NK-92 (cell line): Measurements from ENCODE around the gene MBOAT7.

Source experiments
- DNase-seq: peaks from one replicate; lab custom pipeline; 2025; ENCODE audit not compliant: unreplicated experiment; lab: John Stamatoyannopoulos, UW

The MBOAT7 gene

GRCh38 chr19:54165222-54165621, 24.2 kb downstream of the MBOAT7 start:
- no peak for DNase-seq

- no peak for DNase-seq
These were observed 24.9 kb downstream of the MBOAT7 start for GRCh38 chr19:54164369-54165068.

GRCh38 chr19:54162884-54163283, 26.5 kb downstream of the MBOAT7 start:
- DNase-seq: no peak

GRCh38 chr19:54162241-54162805, 27.1 kb downstream of the MBOAT7 start:
- no peak for DNase-seq

GRCh38 chr19:54160854-54161253, 28.5 kb downstream of the MBOAT7 start:
- no peak for DNase-seq

GRCh38 chr19:54160182-54160811, 29.1 kb downstream of the MBOAT7 start:
- no peak for DNase-seq

GRCh38 chr19:54159352-54160181, 29.8 kb downstream of the MBOAT7 start, which contains the start of gene LENG1:
Gene LENG1, minus strand, starts transcription at chr19:54159721. Its CDS starts 26 bp downstream, at chr19:54159695.
- DNase-seq: peak; percentile 94

- DNase-seq: no peak
These were observed 30.5 kb downstream of the MBOAT7 start for GRCh38 chr19:54158812-54159351.

- no peak for DNase-seq
These were observed 32.4 kb downstream of the MBOAT7 start for GRCh38 chr19:54156953-54157352.

- no peak for DNase-seq
These were observed 32.9 kb downstream of the MBOAT7 start for GRCh38 chr19:54156490-54156889.

GRCh38 chr19:54155694-54156093, 33.7 kb downstream of the MBOAT7 start:
- no peak for DNase-seq

- DNase-seq: no peak
These were observed 34.6 kb downstream of the MBOAT7 start for GRCh38 chr19:54154603-54155345.

GRCh38 chr19:54153731-54154326, 35.6 kb downstream of the MBOAT7 start:
- no peak for DNase-seq

GRCh38 chr19:54152878-54153524, 36.4 kb downstream of the MBOAT7 start:
- no peak for DNase-seq

GRCh38 chr19:54152267-54152666, 37.1 kb downstream of the MBOAT7 start:
- DNase-seq: no peak

GRCh38 chr19:54151362-54152035, 37.9 kb downstream of the MBOAT7 start:
- no peak for DNase-seq

GRCh38 chr19:54149021-54149812, 40.2 kb downstream of the MBOAT7 start:
- no peak for DNase-seq

GRCh38 chr19:54148158-54148557, 41.2 kb downstream of the MBOAT7 start:
- DNase-seq: no peak
